T1000 (cell line): ENCODE measurements around the gene CRYAA.
"Not testable (repeated sequence)": the region's sequence is repeated elsewhere in the genome, so short reads cannot be mapped to it uniquely, and the experiment has no call there.

Experiments used
- DNase-seq: peaks from one replicate; lab custom pipeline; 2025; ENCODE audit warnings: mixed read lengths; lab: John Stamatoyannopoulos, UW

The CRYAA gene

GRCh38 chr21:43177043-43177906, 8.5 kb downstream of the CRYAA start:
- not testable (repeated sequence) for DNase-seq

GRCh38 chr21:43178175-43178826, 9.5 kb downstream of the CRYAA start:
- DNase-seq, result not testable (repeated sequence)

GRCh38 chr21:43181033-43181432, 12.2 kb downstream of the CRYAA start:
- not testable (repeated sequence) for DNase-seq

GRCh38 chr21:43187268-43187667, 18.5 kb downstream of the CRYAA start:
- not testable (repeated sequence) for DNase-seq

- DNase-seq, result no peak
Measured at GRCh38 chr21:43187715-43188114, 18.9 kb downstream of the CRYAA start.

- no peak for DNase-seq
Measured at GRCh38 chr21:43188181-43188580, 19.4 kb downstream of the CRYAA start.

GRCh38 chr21:43188592-43189210, 19.9 kb downstream of the CRYAA start:
- DNase-seq, result no peak

- no peak for DNase-seq
Measured at GRCh38 chr21:43189936-43190335, 21.1 kb downstream of the CRYAA start.

GRCh38 chr21:43190544-43190943, 21.7 kb downstream of the CRYAA start:
- DNase-seq, result no peak

- DNase-seq, result no peak
Measured at GRCh38 chr21:43190951-43191350, 22.1 kb downstream of the CRYAA start.

GRCh38 chr21:43191521-43191920, 22.7 kb downstream of the CRYAA start:
- no peak for DNase-seq

GRCh38 chr21:43191971-43192370, 23.2 kb downstream of the CRYAA start:
- DNase-seq, result no peak

- DNase-seq, result no peak
Measured at GRCh38 chr21:43192501-43193081, 23.8 kb downstream of the CRYAA start.

- DNase-seq, result no peak
Measured at GRCh38 chr21:43193088-43193650, 24.4 kb downstream of the CRYAA start.

GRCh38 chr21:43193651-43194302, 25.0 kb downstream of the CRYAA start:
- peak; percentile 62 for DNase-seq

GRCh38 chr21:43194303-43195120, 25.7 kb downstream of the CRYAA start:
- no peak for DNase-seq

- no peak for DNase-seq
Measured at GRCh38 chr21:43195121-43196021, 26.6 kb downstream of the CRYAA start.

GRCh38 chr21:43196826-43197225, 28.0 kb downstream of the CRYAA start:
- DNase-seq, result no peak

- no peak for DNase-seq
Measured at GRCh38 chr21:43198376-43198775, 29.6 kb downstream of the CRYAA start.

GRCh38 chr21:43201491-43201890, 32.7 kb downstream of the CRYAA start:
- DNase-seq, result no peak
